WTC11 (cell line): ENCODE data around the gene WDR81. TPM values are rescaled to one million over a fixed set of nuclear protein-coding genes. Genes with fewer than 3 reads are reported as not detected.

Source experiments
- ATAC-seq: fragments of 200-7000 bp; cut with Tn5 transposase; 2 replicates; pipeline ENCODE4 v1.10.0; 2021; ENCODE audit warnings: mild to moderate bottlenecking, moderate library complexity
- CTCF ChIA-PET: fragments of 300-600 bp; sonication (Branson Sonifier 250); formaldehyde crosslinking; loops from one replicate; lab custom pipeline; 2021; ENCODE audit warnings: antibody characterized with exemption; lab: Charles Lee
- POLR2A ChIA-PET: fragments of 350-600 bp; sonication (Branson Sonifier 250); formaldehyde crosslinking; loops from one replicate; lab custom pipeline; 2021; ENCODE audit warnings: antibody characterized with exemption; lab: Charles Lee
- DNase-seq: peaks from one replicate; pipeline ENCODE4 v3.0.0; 2021; ENCODE audit warnings: low spot score
- H3K27ac Mint-ChIP-seq: 2 replicates; pipeline ENCODE4 v1.8.0; 2021; ENCODE audit warnings: mixed read lengths
- H3K27me3 Mint-ChIP-seq: 2 replicates; pipeline ENCODE4 v1.8.0; 2021; ENCODE audit warnings: low read depth, mild to moderate bottlenecking, moderate library complexity, mixed read lengths
- H3K36me3 Mint-ChIP-seq: 2 replicates; pipeline ENCODE4 v1.8.0; 2021; ENCODE audit warnings: mixed read lengths
- H3K4me1 Mint-ChIP-seq: 2 replicates; pipeline ENCODE4 v1.8.0; 2022; ENCODE audit warnings: mixed read lengths
- H3K4me3 Mint-ChIP-seq: 2 replicates; pipeline ENCODE4 v1.8.0; 2021; ENCODE audit warnings: mild to moderate bottlenecking, moderate library complexity, mixed read lengths
- H3K9me3 Mint-ChIP-seq: 2 replicates; pipeline ENCODE4 v1.8.0; 2021; ENCODE audit warnings: mixed read lengths
- AFF4 ChIP-seq: sonication (generic); formaldehyde crosslinking; IDR thresholded peaks from 2 replicates; pipeline ENCODE4 v1.8.1; 2023; ENCODE audit warnings: mild to moderate bottlenecking, missing genetic modification reagents, borderline replicate concordance
- ARID4B ChIP-seq: sonication (generic); formaldehyde crosslinking; IDR thresholded peaks from 2 replicates; pipeline ENCODE4 v1.8.0; 2023; ENCODE audit warnings: missing genetic modification reagents, mild to moderate bottlenecking, borderline replicate concordance
- CBFB ChIP-seq: sonication (generic); formaldehyde crosslinking; IDR thresholded peaks from 2 replicates; pipeline ENCODE4 v1.8.1; 2022; ENCODE audit warnings: mild to moderate bottlenecking, low read depth, missing genetic modification reagents
- E2F5 ChIP-seq: sonication (generic); formaldehyde crosslinking; IDR thresholded peaks from 2 replicates; pipeline ENCODE4 v1.8.1; 2022; ENCODE audit warnings: mild to moderate bottlenecking, moderate library complexity, missing genetic modification reagents
- FOXP4 ChIP-seq: sonication (generic); formaldehyde crosslinking; IDR thresholded peaks from 2 replicates; pipeline ENCODE4 v1.8.0; 2022; ENCODE audit warnings: mild to moderate bottlenecking, missing genetic modification reagents
- GRHL2 ChIP-seq: fragments of 250-450 bp; sonication (Bioruptor Pico); IDR thresholded peaks from 2 replicates; pipeline ENCODE4 v1.8.0; 2022; ENCODE audit warnings: mild to moderate bottlenecking, moderate library complexity; ENCODE audit not compliant: insufficient replicate concordance, severe bottlenecking
- JUN ChIP-seq: sonication (generic); formaldehyde crosslinking; IDR thresholded peaks from 2 replicates; pipeline ENCODE4 v1.8.0; 2023; ENCODE audit warnings: mild to moderate bottlenecking, missing genetic modification reagents
- KAT7 ChIP-seq: sonication (generic); formaldehyde crosslinking; IDR thresholded peaks from 2 replicates; pipeline ENCODE4 v1.8.1; 2023; ENCODE audit warnings: missing genetic modification reagents, mild to moderate bottlenecking, borderline replicate concordance
- MAX ChIP-seq: sonication (generic); formaldehyde crosslinking; IDR thresholded peaks from 2 replicates; pipeline ENCODE4 v1.8.0; 2022; ENCODE audit warnings: mild to moderate bottlenecking, missing genetic modification reagents
- PRRX2 ChIP-seq: fragments of 250-450 bp; sonication (Bioruptor Pico); IDR thresholded peaks from 2 replicates; pipeline ENCODE4 v1.8.0; 2021; ENCODE audit warnings: mild to moderate bottlenecking
- SMAD3 ChIP-seq: sonication (generic); formaldehyde crosslinking; IDR thresholded peaks from 2 replicates; pipeline ENCODE4 v1.8.0; 2022; ENCODE audit warnings: missing genetic modification reagents, mild to moderate bottlenecking, borderline replicate concordance
- STAT6 ChIP-seq: sonication (generic); formaldehyde crosslinking; conservative IDR thresholded peaks from 2 replicates; pipeline ENCODE4 v1.8.1; 2023; ENCODE audit warnings: mild to moderate bottlenecking, low read depth, missing genetic modification reagents, moderate library complexity
- USF1 ChIP-seq: sonication (generic); formaldehyde crosslinking; IDR thresholded peaks from 2 replicates; pipeline ENCODE4 v1.8.0; 2022; ENCODE audit warnings: mild to moderate bottlenecking, missing genetic modification reagents
- USF2 ChIP-seq: sonication (generic); formaldehyde crosslinking; IDR thresholded peaks from 2 replicates; pipeline ENCODE4 v1.8.1; 2023; ENCODE audit warnings: mild to moderate bottlenecking, missing genetic modification reagents, moderate library complexity
- ZBTB21 ChIP-seq: sonication (generic); formaldehyde crosslinking; IDR thresholded peaks from 2 replicates; pipeline ENCODE4 v1.8.1; 2023; ENCODE audit warnings: mild to moderate bottlenecking, missing genetic modification reagents, borderline replicate concordance
- ZBTB43 ChIP-seq: sonication (generic); formaldehyde crosslinking; IDR thresholded peaks from 2 replicates; pipeline ENCODE4 v1.8.1; 2023; ENCODE audit warnings: mild to moderate bottlenecking, missing genetic modification reagents
- total RNA-seq: library from RNA; stranded (reverse); gene quantifications from 3 replicates; pipeline ENCODE4 v1.2.3, GENCODE V29; 2021

Gene WDR81
- total RNA-seq, 1 experiment from 2014 or later, result 16.4 TPM

- TF ChIP-seq ARID4B (no peak), STAT6 (no peak), SMAD3 (CRISPR knock-in tag) (no peak), E2F5 (no peak), MAX (no peak), ZBTB21 (no peak), CBFB (no peak), JUN (CRISPR knock-in tag) (no peak), KAT7 (CRISPR knock-in tag) (no peak), ZBTB43 (CRISPR knock-in tag) (no peak), USF2 (CRISPR knock-in tag) (no peak)
Measured at GRCh38 chr17:1732833-1733321, 8.4 kb downstream of the WDR81 start (continued).

- no peak for ATAC-seq
- H3K9me3 Mint-ChIP-seq, result peaks cover 3% of the 10 kb centered on the region; the same call in 1 of the 2 replicates
- peaks cover 6% of the 10 kb centered on the region for H3K36me3 Mint-ChIP-seq
- ChIA-PET CTCF (interaction anchor here (1.1 kb wide), 1 partner anchor 11 kb away, joined by 3 read pairs; no protein-coding TSS in a partner anchor), POLR2A (no interaction called here)
- 0 out of 2 replicates have a peak, but pooled peaks cover 2% of the 10 kb centered on the region for H3K27me3 Mint-ChIP-seq
- H3K4me3 Mint-ChIP-seq, result no peak overlapping the region
- DNase-seq, result no peak
- no peaks in the 10 kb centered on the region for H3K4me1 Mint-ChIP-seq
- H3K27ac Mint-ChIP-seq, result no peak overlapping the region
- no peak for TF ChIP-seq PRRX2 (CRISPR knock-in tag)
- no peak for TF ChIP-seq USF1 (CRISPR knock-in tag)
- TF ChIP-seq AFF4 (CRISPR knock-in tag), result no peak
- no peak for TF ChIP-seq FOXP4 (CRISPR knock-in tag)
- no peak for TF ChIP-seq E2F5
- TF ChIP-seq GRHL2 (CRISPR knock-in tag), result no peak
Measured at GRCh38 chr17:1733759-1734158, 9.3 kb downstream of the WDR81 start.
